GM12874 (cell line): ENCODE data around the gene RAB31.

ENCODE experiments used
- CTCF ChIP-seq: IDR thresholded peaks from 2 replicates; pipeline ENCODE4 v1.5.1; 2011; ENCODE audit warnings: low read depth, mild to moderate bottlenecking, control low read depth, low read length, moderate library complexity; ENCODE audit not compliant: insufficient read depth

Gene RAB31

GRCh38 chr18:9861933-9862332 is 153.8 kb downstream of the RAB31 start:
- no peak for TF ChIP-seq CTCF

- no peak for TF ChIP-seq CTCF
These were observed 154.6 kb downstream of the RAB31 start for GRCh38 chr18:9862686-9863085.

- TF ChIP-seq CTCF: no peak
These were observed 155.2 kb downstream of the RAB31 start for GRCh38 chr18:9863282-9863681.

GRCh38 chr18:9865764-9866490 is 157.8 kb downstream of the RAB31 start:
- TF ChIP-seq CTCF: no peak

- TF ChIP-seq CTCF: no peak
These were observed 158.5 kb downstream of the RAB31 start for GRCh38 chr18:9866627-9867026.

GRCh38 chr18:9867071-9867594 is 159.0 kb downstream of the RAB31 start:
- TF ChIP-seq CTCF: no peak

- TF ChIP-seq CTCF: no peak
These were observed 161.0 kb downstream of the RAB31 start for GRCh38 chr18:9868857-9869714.
